Stimulated activated CD4-positive, alpha-beta T cell treated with anti-CD3 and anti-CD28 coated beads, Interleukin-2, amount 100 ng/mL, for 48 hours (primary cell): ENCODE measurements around the gene PRCC.

Source experiments
- DNase-seq, 2 donors: peaks; one replicate each; pipeline ENCODE4 v3.0.0-alpha.2; 2020

The PRCC gene

DNA sequence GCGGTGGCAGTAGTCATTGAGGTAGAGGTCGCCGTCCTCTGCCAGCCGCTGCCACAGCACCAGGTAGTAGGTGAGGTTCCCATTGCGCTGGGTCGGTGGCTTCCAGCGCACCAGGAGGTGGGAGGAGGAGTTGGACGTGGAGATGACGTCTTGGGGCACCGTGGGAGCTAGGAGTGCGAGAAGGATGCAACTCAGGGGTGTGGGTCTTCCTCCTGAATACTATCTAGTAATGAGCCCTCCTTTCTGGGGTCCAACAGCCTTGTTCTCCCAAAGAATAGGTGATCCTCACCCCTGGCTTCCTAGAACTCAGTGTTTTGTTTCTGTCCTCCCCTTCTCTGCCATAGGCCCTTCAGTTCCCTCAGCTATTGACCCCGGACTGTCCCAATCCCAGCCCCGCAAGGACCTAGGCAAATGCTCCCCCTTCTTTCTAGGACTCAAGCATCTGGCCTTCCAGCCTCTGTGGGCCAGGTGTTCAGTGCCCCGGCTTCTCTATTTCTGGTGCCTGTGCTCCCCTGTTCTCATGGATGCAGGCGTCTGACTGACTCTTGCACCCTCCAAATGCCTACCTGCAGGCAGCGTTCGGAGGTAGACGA lies 78.7 kb downstream of the PRCC start:
- no peak for DNase-seq

DNA sequence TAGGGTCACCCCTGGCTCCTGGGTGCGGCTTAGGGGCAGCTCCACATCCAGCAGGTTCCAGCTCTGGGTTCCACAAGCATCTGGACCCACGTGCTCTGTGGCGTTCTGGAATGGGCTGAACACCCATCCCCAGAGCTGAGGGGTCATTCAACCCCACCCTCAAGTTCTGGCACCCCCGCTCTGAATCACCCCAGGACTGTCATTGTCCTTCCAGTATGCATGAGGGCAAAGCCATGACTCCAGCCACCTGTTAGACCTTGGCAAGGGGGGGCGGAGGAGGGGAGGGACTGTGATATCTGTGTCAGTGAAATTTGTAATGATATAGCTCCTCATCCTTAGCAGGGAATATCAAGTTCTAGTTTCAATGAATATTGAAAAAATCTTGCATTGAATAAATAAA lies 79.3 kb downstream of the PRCC start:
- no peak for DNase-seq

DNA sequence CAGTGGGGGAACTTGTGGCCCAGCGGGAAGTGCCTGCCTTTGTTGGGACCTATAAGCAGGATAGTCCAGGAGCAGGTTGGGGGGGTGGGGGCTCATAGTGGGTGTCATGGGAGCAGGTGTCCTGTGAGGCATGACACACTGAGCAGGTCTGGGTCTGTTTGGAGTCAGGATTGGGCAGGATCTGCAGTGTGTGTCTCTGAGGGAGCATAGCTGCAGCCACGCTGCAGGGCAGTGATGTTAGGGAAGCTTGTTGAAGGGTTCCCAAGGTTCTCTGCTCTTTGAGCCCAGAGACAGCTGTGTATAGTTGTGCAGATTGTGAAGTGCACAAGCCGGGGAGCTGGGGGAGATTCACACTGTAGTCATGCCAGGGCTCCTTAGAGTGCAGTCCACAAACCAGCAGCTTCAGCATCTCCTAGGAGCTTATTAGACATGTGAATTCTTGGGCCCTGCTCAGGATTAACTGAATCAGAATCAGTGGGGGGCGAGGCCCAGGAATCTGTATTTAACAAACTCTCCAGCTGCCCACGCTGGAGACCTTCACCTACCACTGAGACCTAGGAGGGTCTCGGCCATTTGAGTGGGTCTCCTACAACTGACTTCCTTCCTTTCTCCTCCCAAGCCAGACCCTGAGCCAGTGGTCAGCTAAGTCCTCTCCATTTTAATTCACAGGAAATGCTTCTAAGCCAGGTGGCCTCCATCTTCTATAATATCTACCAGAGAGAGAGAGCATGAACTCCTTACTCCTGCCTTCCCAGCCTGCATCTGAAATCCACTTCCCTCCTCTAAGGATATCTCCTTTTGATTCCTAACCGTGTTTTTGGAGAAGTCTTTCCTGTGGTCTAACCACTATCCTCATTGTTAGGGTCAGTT lies 80.5 kb downstream of the PRCC start:
- DNase-seq, result no peak

DNA sequence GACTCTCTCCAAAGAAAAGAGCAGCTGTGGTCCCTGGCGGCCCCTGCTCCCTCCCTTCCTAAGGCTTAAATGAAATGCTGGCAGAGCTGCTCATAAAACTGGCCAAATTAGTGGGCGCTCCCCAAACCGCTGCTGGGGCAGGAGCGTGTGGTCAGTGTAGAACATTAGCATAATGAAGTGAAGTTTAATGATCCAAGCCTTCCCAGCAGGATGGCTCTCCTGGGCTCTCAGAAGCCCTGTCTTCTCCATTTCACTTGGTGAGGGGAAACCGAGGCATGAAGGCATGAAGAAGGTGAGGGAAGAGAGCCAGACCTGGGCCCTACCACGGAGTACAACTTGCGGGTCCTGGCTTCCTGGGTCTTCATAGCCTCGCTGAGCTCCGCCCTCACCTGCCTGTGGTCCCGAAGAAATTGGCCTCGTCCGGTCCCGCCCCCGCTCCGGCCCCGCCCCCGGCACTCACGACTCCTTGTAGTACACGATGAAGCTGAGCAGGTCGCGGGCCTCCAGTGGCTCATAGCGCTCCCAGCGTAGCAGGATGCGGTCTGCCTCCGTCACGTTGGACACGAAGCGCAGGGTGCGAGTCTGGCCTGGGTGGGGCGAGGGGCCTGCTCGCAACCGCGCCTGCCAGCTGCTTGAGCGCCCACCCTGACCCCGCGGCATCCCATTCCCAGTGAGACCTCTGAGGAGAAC lies 81.3 kb downstream of the PRCC start:
- DNase-seq, result peak; percentile 37 to 61

DNA sequence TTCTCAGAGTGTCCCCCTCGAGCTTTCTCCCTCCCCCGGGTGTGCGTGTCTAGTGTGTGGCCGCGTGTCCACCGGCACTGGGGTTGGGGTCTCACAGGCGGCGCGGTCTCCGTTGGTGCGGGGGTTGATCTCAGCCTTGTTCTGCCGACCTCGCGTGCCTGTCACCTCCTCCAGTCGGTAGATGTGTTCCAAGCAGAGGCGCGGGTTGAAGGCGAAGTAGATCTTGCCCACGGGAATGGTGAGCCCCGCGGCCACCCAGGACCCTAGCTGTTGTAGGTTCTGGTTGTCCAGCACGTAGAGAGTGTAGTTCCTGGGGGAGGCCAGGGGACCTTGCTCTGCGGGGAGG lies 81.8 kb downstream of the PRCC start:
- DNase-seq, result no peak
